Endothelial cell of umbilical vein (primary cell): ENCODE data around the gene PLPP7.

ENCODE experiments used
- CTCF ChIP-seq, 2 donors: IDR thresholded peaks; 1 replicate in 1 of 2; 2 replicates in 1 of 2; pipeline ENCODE4 v1.5.1; 2011; ENCODE audit warnings: low read length in 2 of 2, mild to moderate bottlenecking in 2 of 2, moderate library complexity in 2 of 2, control low read depth in 1 of 2, inconsistent platforms in 1 of 2, low read depth in 1 of 2; ENCODE audit not compliant: insufficient read depth in 1 of 2; ENCODE audit errors: extremely low read depth in 1 of 2
- EZH2 ChIP-seq: IDR thresholded peaks from 2 replicates; pipeline ENCODE4 v1.6.1; 2012; ENCODE audit warnings: borderline replicate concordance, low read depth, mild to moderate bottlenecking, moderate library complexity, low read length, inconsistent platforms; ENCODE audit not compliant: severe bottlenecking
- GATA2 ChIP-seq: IDR thresholded peaks from 2 replicates; pipeline ENCODE4 v1.7.0; 2011; ENCODE audit warnings: low read depth, mild to moderate bottlenecking, moderate library complexity, mixed read lengths, low read length; ENCODE audit not compliant: insufficient read length, insufficient read depth
- JUN ChIP-seq: IDR thresholded peaks from 2 replicates; pipeline ENCODE4 v1.6.1; 2011; ENCODE audit warnings: borderline replicate concordance, low read depth; ENCODE audit not compliant: insufficient read length, insufficient read depth
- POLR2A ChIP-seq: IDR thresholded peaks from 2 replicates; pipeline ENCODE4 v1.6.1; 2012; ENCODE audit warnings: low read depth, mild to moderate bottlenecking, control low read depth, low read length
- POLR2AphosphoS5 ChIP-seq: IDR thresholded peaks from 2 replicates; pipeline ENCODE4 v1.6.1; 2012; ENCODE audit warnings: low read depth, mild to moderate bottlenecking, control low read depth, low read length, moderate library complexity; ENCODE audit not compliant: insufficient read depth

DNA sequence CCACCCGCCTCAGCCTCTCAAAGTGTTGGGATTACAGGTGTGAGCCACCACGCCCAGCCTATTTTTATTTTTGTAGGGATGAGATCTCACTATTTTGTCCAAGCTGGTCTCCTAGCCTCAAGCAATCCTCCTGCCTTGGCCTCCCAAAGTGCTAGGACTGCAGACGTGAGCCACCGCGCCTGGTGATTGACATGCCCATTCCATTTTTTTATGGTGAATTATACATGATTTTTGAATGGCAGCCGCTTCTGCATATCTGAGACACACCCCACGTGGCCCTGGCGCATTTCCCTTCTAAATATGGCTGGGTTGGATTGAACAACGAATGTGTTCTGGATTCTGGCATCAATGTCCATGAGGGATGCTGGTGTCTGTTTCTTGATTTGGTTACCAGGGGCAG lies 22.7 kb downstream of the PLPP7 start:
- no peak for TF ChIP-seq EZH2
- no peak for TF ChIP-seq CTCF (IDR thresholded peaks at IDR 0.05; ENCODE audit: extremely low read depth in 1 of 2, insufficient read depth in 1 of 2, low read depth in 1 of 2, low read length in 2 of 2)
- no peak for TF ChIP-seq POLR2AphosphoS5
- no peak for TF ChIP-seq POLR2A
- TF ChIP-seq GATA2: no peak
- no peak for TF ChIP-seq JUN
